K562 (cell line): Measurements from ENCODE around the gene TBC1D2. TPM values are rescaled to one million over a fixed set of nuclear protein-coding genes. Genes with fewer than 3 reads are reported as not detected.
A peak's percentile ranks its signal among the peaks of the same experiment; 100 is the strongest.

ENCODE experiments used
- BRF1 ChIP-seq: IDR thresholded peaks from 3 replicates; pipeline ENCODE4 v1.6.1; 2011; ENCODE audit warnings: borderline replicate concordance, mild to moderate bottlenecking; ENCODE audit not compliant: insufficient read length; ENCODE audit errors: extremely low read depth
- CCAR2 ChIP-seq: fragments of 200-400 bp; formaldehyde crosslinking; IDR thresholded peaks from 2 replicates; pipeline ENCODE4 v1.6.1; 2017; ENCODE audit warnings: mild to moderate bottlenecking, low read depth, low read length
- CHD2 ChIP-seq: IDR thresholded peaks from 2 replicates; pipeline ENCODE4 v1.6.1; 2011; ENCODE audit warnings: low read depth, low read length
- CREM ChIP-seq: IDR thresholded peaks from 2 replicates; pipeline ENCODE4 v1.6.1; 2014; ENCODE audit warnings: antibody characterized with exemption, low read depth
- CUX1 ChIP-seq: fragments of 200-800 bp; sonication (Bioruptor generic); IDR thresholded peaks from 2 replicates; pipeline ENCODE4 v1.6.1; 2016; ENCODE audit warnings: missing genetic modification characterization, missing compliant biosample characterization
- ESRRA ChIP-seq: fragments of 450-650 bp; IDR thresholded peaks from 2 replicates; pipeline ENCODE4 v1.6.1; 2014; ENCODE audit warnings: low read depth, mild to moderate bottlenecking, moderate library complexity, borderline replicate concordance
- HCFC1 ChIP-seq: IDR thresholded peaks from 2 replicates; pipeline ENCODE4 v1.6.1; 2012; ENCODE audit warnings: low read depth, low read length, improper control_type of control experiment
- HDAC1 ChIP-seq, 2 experiments: fragments of 450-650 bp; IDR thresholded peaks; 2 replicates each; pipeline ENCODE4 v1.6.1; 2016 to 2017; ENCODE audit warnings: inconsistent platforms in 1 of 2, mild to moderate bottlenecking in 1 of 2, moderate library complexity in 1 of 2
- HDGF ChIP-seq: fragments of 450-650 bp; IDR thresholded peaks from 2 replicates; pipeline ENCODE4 v1.6.1; 2016
- MEF2A ChIP-seq: IDR thresholded peaks from 2 replicates; pipeline ENCODE4 v1.6.1; 2011; ENCODE audit warnings: low read depth, mild to moderate bottlenecking, low read length, moderate library complexity; ENCODE audit not compliant: control insufficient read depth
- NFYB ChIP-seq: IDR thresholded peaks from 2 replicates; pipeline ENCODE4 v1.6.1; 2011; ENCODE audit warnings: mild to moderate bottlenecking, moderate library complexity; ENCODE audit not compliant: insufficient read length; ENCODE audit errors: extremely low read depth
- RREB1 ChIP-seq: fragments of 250-450 bp; sonication (Bioruptor Pico); IDR thresholded peaks from 2 replicates; pipeline ENCODE4 v1.4.0; 2020
- SMARCE1 ChIP-seq: fragments of 450-650 bp; IDR thresholded peaks from 2 replicates; pipeline ENCODE4 v1.7.1; 2016; ENCODE audit warnings: mild to moderate bottlenecking
- SP1 ChIP-seq: sonication (generic); formaldehyde crosslinking; IDR thresholded peaks from 2 replicates; pipeline ENCODE4 v1.8.1; 2022; ENCODE audit warnings: mild to moderate bottlenecking, missing genetic modification reagents
- TAF1 ChIP-seq: IDR thresholded peaks from 2 replicates; pipeline ENCODE4 v1.6.1; 2011; ENCODE audit warnings: mild to moderate bottlenecking, low read length, moderate library complexity; ENCODE audit not compliant: insufficient read depth, control insufficient read depth, severe bottlenecking; ENCODE audit errors: extremely low read depth
- TCF7L2 ChIP-seq: fragments of 150-350 bp; IDR thresholded peaks from 2 replicates; pipeline ENCODE4 v1.6.1; 2016; ENCODE audit warnings: low read depth, mild to moderate bottlenecking, low read length, moderate library complexity
- ZBTB1 ChIP-seq: sonication (generic); formaldehyde crosslinking; IDR thresholded peaks from 2 replicates; pipeline ENCODE4 v1.8.1; 2023; ENCODE audit warnings: missing genetic modification reagents, low read depth, mild to moderate bottlenecking, borderline replicate concordance
- polyA plus RNA-seq, 8 experiments: library from polyadenylated mRNA; depleted of rRNA in 4 of 8; stranded (reverse) in 5 of 8; unstranded in 3 of 8; fragments of >200 nt; fragmentation: Nextera tagmentation in 2 of 8; fragmentation: Illumina TruSeq in 1 of 8; extraction: Ambion mirVana in 2 of 8; extraction: Trizol in 1 of 8; gene quantifications; 2 replicates each; pipeline versions ENCODE4 v1.2.1 to v1.2.3, GENCODE V29; 2011 to 2014; ENCODE audit warnings: inconsistent platforms in 1 of 8, missing spikeins in 1 of 8
- total RNA-seq, 7 experiments: library from RNA; depleted of rRNA in 6 of 7; stranded (reverse); fragments of >200 nt in 6 of 7; fragmentation: Illumina TruSeq in 2 of 7; extraction: Trizol in 2 of 7; gene quantifications; 2 replicates each; pipeline versions ENCODE4 v1.2.1 to v1.2.3, GENCODE V29; 2011 to 2021; ENCODE audit warnings: low replicate concordance in 1 of 7

Gene TBC1D2
- total and polyA plus RNA-seq, 9 of the 15 experiments (the other 6 are each of a cell fraction or from before 2014, with no cell fraction given) = 0.10 to 7.0 (median 2.5) TPM

- TF ChIP-seq BRF1 = no peak
- peak; percentile 81 for TF ChIP-seq NFYB
- TF ChIP-seq ESRRA = peak; percentile 62
- TF ChIP-seq SMARCE1 = no peak
- no peak for TF ChIP-seq CCAR2
- no peak for TF ChIP-seq HDGF
- no peak for TF ChIP-seq CHD2
- no peak for TF ChIP-seq ZBTB1
- TF ChIP-seq TCF7L2 = no peak
- no peak for TF ChIP-seq CUX1 (CRISPR knock-in tag)
- peak; percentile 36; the same call in 1 of the 2 replicates for TF ChIP-seq CREM
- TF ChIP-seq HDAC1 (IDR thresholded peaks at IDR 0.05) = peak in 1 of 2 experiments; percentile 68; a peak in 2 of 4 replicates
- peak; percentile 92 for TF ChIP-seq SP1
- peak; percentile 77 for TF ChIP-seq HCFC1
- no peak for TF ChIP-seq MEF2A
- TF ChIP-seq RREB1 = no peak
- TF ChIP-seq TAF1 = peak; percentile 58
Observed at GRCh38 chr9:98255578-98256296, at the start of gene TBC1D2 (continued).
